ENCODE data around the gene CPTP.
"Not testable (repeated sequence)": the region's sequence is repeated elsewhere in the genome, so short reads cannot be mapped to it uniquely, and the experiment has no call there.

The CPTP gene

GRCh38 chr1:1361982-1362423 is 37.4 kb downstream of the CPTP start:
- DNase-seq (ENCODE audit: low read depth in 2 of 2) = no peak

DNA sequence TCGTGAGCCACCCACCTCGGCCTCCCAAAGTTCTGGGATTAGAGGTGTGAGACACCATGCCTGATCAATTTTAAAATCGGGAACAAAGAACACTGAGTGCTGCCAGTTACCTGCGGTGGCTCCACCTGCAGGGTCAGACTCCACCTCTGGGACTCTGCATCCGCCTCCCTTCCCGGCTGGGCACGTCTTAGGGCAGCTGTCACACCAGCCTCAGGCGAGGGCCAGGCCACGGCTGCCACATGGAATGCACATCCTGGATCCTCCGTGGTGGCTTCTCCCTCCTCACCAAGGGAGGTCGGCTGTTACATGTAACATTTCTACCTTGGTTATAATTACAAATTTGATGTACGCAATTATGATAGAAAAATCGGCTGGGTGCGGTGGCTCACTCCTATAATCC is 39.7 kb downstream of the CPTP start:
- DNase-seq (ENCODE audit: low read depth in 2 of 2) = no peak

DNA sequence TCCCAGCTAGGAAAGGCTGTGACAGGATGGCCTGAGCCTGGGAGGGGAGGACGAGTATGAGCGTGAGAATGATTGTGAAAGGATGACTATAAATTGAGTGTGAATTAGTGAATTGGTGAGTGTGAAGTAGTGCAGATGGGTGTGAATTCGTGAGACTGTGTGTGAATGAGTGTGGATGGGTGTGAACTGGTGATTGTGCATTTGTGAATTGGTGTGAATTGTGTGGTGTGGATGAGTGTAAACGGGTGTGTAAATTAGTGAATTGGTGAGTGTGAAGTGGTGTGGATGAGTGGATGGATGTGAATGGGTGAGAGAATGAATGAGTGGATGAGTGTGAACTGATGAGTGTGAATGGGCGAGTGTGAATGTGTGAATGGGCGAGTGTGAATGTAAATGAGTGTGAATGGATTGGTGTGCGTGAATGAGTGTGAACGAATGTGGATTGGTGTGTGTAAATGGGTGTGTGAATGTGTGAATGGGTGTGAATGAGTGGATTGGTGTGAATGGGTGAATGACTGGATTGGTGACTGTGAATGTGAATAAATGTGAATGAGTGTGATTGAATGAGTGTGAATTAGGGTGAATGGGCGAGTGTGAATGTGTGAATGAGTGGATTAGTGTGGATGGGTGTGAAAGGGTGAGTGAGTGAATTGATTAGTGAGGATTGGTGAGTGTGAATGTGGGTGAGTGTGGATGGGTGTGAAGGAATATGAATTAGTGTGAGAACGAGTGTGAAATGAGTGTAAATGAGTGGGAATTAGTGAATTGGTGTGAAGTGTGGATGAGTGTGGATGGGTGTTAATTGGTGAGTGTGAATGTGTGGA is 41.5 kb downstream of the CPTP start:
- DNase-seq (ENCODE audit: low read depth in 2 of 2) = no peak

GRCh38 chr1:1366699-1367066 is 42.1 kb downstream of the CPTP start:
- DNase-seq (ENCODE audit: low read depth in 2 of 2) = no peak

GRCh38 chr1:1367315-1367714 is 42.7 kb downstream of the CPTP start:
- DNase-seq (ENCODE audit: low read depth in 2 of 2) = no peak

GRCh38 chr1:1370094-1370493 is 45.5 kb downstream of the CPTP start:
- not testable (repeated sequence) for DNase-seq (ENCODE audit: low read depth in 2 of 2)

- DNase-seq (ENCODE audit: low read depth in 2 of 2) = no peak
Observed at GRCh38 chr1:1370771-1371300, 46.2 kb downstream of the CPTP start.

DNA sequence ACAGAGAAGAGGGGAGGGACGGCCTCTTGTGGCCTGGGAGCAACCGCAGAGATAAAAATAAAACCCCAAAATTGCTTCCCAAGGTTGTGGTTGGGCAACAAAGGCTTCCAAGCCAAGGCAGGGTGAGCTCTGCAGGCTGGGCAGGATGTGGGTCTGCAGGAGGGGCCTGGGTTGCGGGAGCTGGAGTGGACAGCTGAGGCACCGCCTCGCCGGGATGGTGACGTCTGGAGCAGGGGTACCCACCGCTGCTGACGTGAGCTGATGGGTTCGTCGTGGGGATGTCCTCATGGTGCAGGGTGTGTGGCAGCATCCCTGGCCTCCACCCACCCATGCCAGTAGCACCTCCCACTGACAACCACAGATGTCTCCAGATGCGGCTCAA is 46.8 kb downstream of the CPTP start:
- peak in 1 of 2 donors; percentile 35 for DNase-seq (ENCODE audit: low read depth in 2 of 2)

DNA sequence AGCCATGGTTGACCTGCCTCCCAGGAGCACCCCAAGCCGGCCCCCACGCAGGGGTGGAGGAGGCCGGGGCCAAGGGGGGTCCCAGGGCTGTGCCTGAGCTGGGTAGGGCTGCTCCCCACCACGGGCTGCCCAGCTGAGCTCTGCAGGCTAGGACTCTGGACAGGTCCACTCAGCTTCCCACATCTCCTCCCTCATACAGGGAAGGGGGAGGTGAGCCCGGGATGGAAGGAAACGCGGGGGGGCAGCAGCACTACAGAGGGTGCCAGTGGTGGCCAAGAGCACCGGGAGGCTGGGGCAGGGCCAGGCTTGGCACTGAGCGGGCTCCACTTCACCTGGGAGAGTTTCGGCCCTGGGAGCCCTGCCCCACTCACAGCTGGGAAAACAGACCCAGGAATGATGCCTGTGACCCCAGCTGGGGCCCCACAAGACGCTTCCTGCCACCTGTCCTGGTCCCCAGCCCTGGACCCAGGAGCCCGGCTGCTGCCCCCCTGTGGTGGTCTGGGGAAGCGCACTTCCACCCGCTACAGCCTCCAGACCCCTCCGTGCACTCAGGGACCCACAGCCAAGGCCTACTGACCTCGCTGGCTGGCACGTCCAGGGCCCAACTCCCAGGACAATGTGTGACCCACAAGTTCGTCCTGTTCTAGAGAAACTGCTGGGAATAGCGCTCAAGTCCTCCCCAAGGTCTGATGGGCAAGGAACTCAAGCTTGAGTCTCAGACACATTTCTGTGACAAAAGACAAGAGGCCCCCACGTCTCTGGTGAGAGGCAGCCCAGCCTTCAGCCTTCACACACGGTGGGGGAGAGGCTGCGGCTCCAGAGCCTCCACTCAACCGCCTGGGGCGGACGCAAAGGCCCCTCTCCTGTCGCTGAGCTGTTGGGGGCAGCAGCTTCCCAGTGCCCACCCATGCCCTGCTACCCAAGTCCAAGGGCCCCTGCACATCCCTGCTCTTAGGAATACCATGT is 47.4 kb downstream of the CPTP start:
- peak; percentile 43 to 59 for DNase-seq (ENCODE audit: low read depth in 2 of 2)

DNA sequence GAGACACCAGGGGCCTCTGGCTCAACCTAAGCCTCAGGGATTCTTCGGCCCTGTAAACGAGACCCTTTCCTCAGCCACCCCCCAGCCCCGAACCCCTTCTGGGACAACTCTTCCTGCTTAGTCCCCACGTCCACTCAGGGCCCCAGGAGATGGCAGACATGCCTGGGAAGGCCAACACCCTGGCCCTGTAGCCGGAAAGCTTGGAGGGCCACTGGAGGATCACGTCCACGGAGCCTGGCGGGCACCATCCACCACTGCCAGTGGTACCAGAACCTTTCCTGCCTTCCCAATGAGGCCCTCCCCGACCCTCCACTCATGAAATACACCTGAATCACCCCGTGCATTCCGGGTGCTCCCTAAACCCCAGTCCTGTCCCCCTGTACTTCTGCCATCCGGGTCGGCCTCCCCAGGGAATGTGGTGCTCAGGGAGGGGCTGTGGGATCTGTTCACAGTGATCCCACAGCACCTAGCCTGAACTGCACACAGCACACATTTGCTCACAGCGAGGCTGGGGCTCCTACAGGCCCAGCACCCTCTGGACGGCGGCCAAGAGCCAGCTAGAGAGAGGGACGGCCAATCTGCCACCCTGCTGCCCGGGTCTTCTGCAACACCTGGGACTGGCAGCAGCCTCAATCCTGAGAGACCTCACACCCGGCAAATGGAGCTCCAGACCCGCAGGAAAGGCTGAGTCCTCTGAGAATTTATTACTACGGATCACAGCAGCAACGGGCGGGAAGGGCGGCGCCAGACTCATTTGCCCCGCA is 48.6 kb downstream of the CPTP start:
- no peak for DNase-seq (ENCODE audit: low read depth in 2 of 2)

GRCh38 chr1:1373815-1374588 is 49.4 kb downstream of the CPTP start:
- DNase-seq (ENCODE audit: low read depth in 2 of 2) = no peak

DNA sequence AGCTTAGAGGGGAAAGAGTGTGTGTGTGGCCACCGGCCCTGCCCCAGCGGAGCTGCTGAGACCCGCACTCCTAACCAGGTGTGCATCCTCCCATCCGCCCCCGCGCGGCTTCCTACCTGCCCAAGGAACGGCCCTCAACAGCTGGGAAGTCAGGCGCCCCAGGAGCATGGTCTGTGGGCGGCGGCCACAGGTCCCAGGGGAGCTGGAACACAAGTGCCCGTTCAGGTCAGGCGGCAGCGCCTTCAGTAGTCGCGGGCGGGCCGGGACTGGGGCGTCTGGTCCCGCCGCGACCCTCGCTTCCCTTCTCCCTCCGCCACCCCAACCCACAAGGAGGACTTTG is 50.0 kb downstream of the CPTP start:
- DNase-seq (ENCODE audit: low read depth in 2 of 2) = no peak

- peak; percentile 90 to 92 for DNase-seq (ENCODE audit: low read depth in 2 of 2)
Observed at GRCh38 chr1:1374929-1375662, 50.5 kb downstream of the CPTP start, which contains the start of gene AURKAIP1. TSS of gene AURKAIP1 (minus strand) at chr1:1375207. CDS start at chr1:1374756, 451 bp downstream.

DNA sequence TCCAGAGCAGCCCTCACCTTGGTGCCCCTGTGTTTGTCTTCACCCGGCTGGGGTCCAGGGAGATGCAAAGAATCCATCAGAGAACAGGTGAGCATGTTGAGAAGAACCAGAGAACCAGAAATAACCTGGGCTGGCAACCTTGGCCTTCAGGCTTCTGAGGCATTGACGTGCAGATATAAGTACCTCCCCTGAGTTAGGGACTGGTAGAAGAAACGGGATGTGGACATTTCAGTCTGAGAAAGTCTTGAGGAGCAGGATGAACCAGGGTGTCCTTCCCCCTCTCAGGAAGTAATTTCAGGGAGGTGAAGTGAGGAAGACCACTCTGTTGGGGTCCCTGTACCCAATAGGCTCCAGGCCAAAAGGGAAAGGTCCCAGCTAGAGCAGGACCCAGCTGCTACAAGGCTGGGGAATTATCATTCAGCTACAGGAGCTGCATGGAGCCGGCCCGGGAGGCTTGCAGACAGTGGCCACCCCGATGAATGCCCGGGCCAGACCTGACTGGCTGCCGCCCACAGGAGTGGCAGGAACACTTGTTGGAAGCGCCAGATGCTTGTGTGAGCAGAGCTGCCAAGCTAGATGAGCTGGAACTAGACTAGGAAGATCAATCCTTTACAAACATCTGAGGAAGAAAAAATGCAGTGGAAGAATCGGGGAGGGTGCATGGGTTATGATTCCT is 52.1 kb downstream of the CPTP start:
- DNase-seq (ENCODE audit: low read depth in 2 of 2) = no peak

GRCh38 chr1:1377540-1378205 is 53.1 kb downstream of the CPTP start:
- no peak for DNase-seq (ENCODE audit: low read depth in 2 of 2)

Measured in activated CD8-positive, alpha-beta memory T cell treated with anti-CD3 and anti-CD28 coated beads for 4 hours (primary cell).